Liver (tissue), 9 donors: ENCODE results near the gene ERVK3-1. TPM values are rescaled to one million over a fixed set of nuclear protein-coding genes. Genes with fewer than 3 reads are reported as not detected.

Source experiments
- DNase-seq: peaks from one replicate; pipeline ENCODE4 v3.0.0-alpha.2; 2017; ENCODE audit warnings: low spot score
- H3K27ac ChIP-seq, 2 donors: one replicate each; pipeline ENCODE4 v1.7.0; 2013; ENCODE audit warnings: inconsistent platforms in 2 of 2, low read length in 2 of 2, control low read depth in 1 of 2, low read depth in 1 of 2, mild to moderate bottlenecking in 1 of 2
- H3K27me3 ChIP-seq, 4 donors: one replicate each; pipeline versions ENCODE4 v1.6.1 to v1.7.0; 2013; ENCODE audit warnings: low read length in 3 of 4, inconsistent platforms in 1 of 4, mild to moderate bottlenecking in 1 of 4, moderate library complexity in 1 of 4; ENCODE audit not compliant: control insufficient read depth in 4 of 4, insufficient read depth in 4 of 4
- H3K36me3 ChIP-seq, 4 donors: one replicate each; pipeline versions ENCODE4 v1.6.1 to v1.7.0; 2013; ENCODE audit warnings: low read length in 3 of 4, mild to moderate bottlenecking in 3 of 4, low read depth in 1 of 4, moderate library complexity in 1 of 4; ENCODE audit not compliant: control insufficient read depth in 4 of 4, insufficient read depth in 3 of 4
- H3K4me1 ChIP-seq, 4 donors: one replicate each; pipeline versions ENCODE4 v1.6.1 to v1.7.0; 2013; ENCODE audit warnings: low read length in 3 of 4, mild to moderate bottlenecking in 3 of 4, moderate library complexity in 1 of 4; ENCODE audit not compliant: control insufficient read depth in 4 of 4, insufficient read depth in 4 of 4
- H3K4me3 ChIP-seq, 3 donors: one replicate each; pipeline versions ENCODE4 v1.6.1 to v1.7.0; 2013; ENCODE audit warnings: low read length in 3 of 3, control low read depth in 1 of 3, low read depth in 1 of 3, mild to moderate bottlenecking in 1 of 3
- H3K9ac ChIP-seq, 2 donors: one replicate each; pipeline ENCODE4 v1.7.0; 2013; ENCODE audit warnings: low read length in 2 of 2, mild to moderate bottlenecking in 2 of 2, moderate library complexity in 2 of 2, control low read depth in 1 of 2, low read depth in 1 of 2
- H3K9me3 ChIP-seq, 4 donors: one replicate each; pipeline versions ENCODE4 v1.6.1 to v1.7.0; 2013; ENCODE audit warnings: low read length in 3 of 4; ENCODE audit not compliant: control insufficient read depth in 4 of 4
- ATF3 ChIP-seq: IDR thresholded peaks from 2 replicates; pipeline ENCODE4 v1.6.1; 2016; ENCODE audit warnings: antibody characterized with exemption
- CTCF ChIP-seq: fragments of 150-350 bp; IDR thresholded peaks from 2 replicates; pipeline ENCODE4 v1.5.1; 2017; ENCODE audit warnings: improper control_type of control experiment, low read depth, low read length; ENCODE audit not compliant: missing input control
- EGR1 ChIP-seq, 2 donors: IDR thresholded peaks; 2 replicates each; pipeline ENCODE4 v1.6.1; 2016 to 2018; ENCODE audit warnings: antibody characterized with exemption in 2 of 2, low read depth in 2 of 2
- FOXA1 ChIP-seq: IDR thresholded peaks from 2 replicates; pipeline ENCODE4 v1.6.1; 2016; ENCODE audit warnings: antibody characterized with exemption
- FOXA2 ChIP-seq: IDR thresholded peaks from 2 replicates; pipeline ENCODE4 v1.6.1; 2016; ENCODE audit warnings: antibody characterized with exemption
- GABPA ChIP-seq, 2 donors: IDR thresholded peaks in 1 of 2; conservative IDR thresholded peaks in 1 of 2; 2 replicates each; pipeline ENCODE4 v1.6.1; 2016; ENCODE audit warnings: antibody characterized with exemption in 2 of 2, mild to moderate bottlenecking in 1 of 2, moderate library complexity in 1 of 2
- HNF4A ChIP-seq, 2 donors: conservative IDR thresholded peaks; 2 replicates each; pipeline ENCODE4 v1.6.1; 2016; ENCODE audit warnings: antibody characterized with exemption in 2 of 2, mild to moderate bottlenecking in 2 of 2
- HNF4G ChIP-seq: IDR thresholded peaks from 2 replicates; pipeline ENCODE4 v1.6.1; 2016; ENCODE audit warnings: antibody characterized with exemption
- JUND ChIP-seq, 2 donors: IDR thresholded peaks; 2 replicates each; pipeline ENCODE4 v1.6.1; 2016; ENCODE audit warnings: antibody characterized with exemption in 2 of 2
- MAX ChIP-seq: IDR thresholded peaks from 2 replicates; pipeline ENCODE4 v1.6.1; 2016; ENCODE audit warnings: antibody characterized with exemption
- NR2F2 ChIP-seq: IDR thresholded peaks from 2 replicates; pipeline ENCODE4 v1.6.1; 2016; ENCODE audit warnings: antibody characterized with exemption
- RAD21 ChIP-seq, 2 donors: IDR thresholded peaks; 2 replicates each; pipeline ENCODE4 v1.6.1; 2016; ENCODE audit warnings: antibody characterized with exemption in 2 of 2, mild to moderate bottlenecking in 2 of 2
- REST ChIP-seq: IDR thresholded peaks from 2 replicates; pipeline ENCODE4 v1.6.1; 2016; ENCODE audit warnings: antibody characterized with exemption, mild to moderate bottlenecking
- RXRA ChIP-seq, 2 donors: IDR thresholded peaks; 2 replicates each; pipeline ENCODE4 v1.6.1; 2017 to 2018; ENCODE audit warnings: antibody characterized with exemption in 2 of 2, mild to moderate bottlenecking in 1 of 2
- SP1 ChIP-seq: IDR thresholded peaks from 2 replicates; pipeline ENCODE4 v1.6.1; 2018; ENCODE audit warnings: antibody characterized with exemption, mild to moderate bottlenecking
- TAF1 ChIP-seq: conservative IDR thresholded peaks from 2 replicates; pipeline ENCODE4 v1.6.1; 2016; ENCODE audit warnings: antibody characterized with exemption, mild to moderate bottlenecking
- YY1 ChIP-seq: IDR thresholded peaks from 2 replicates; pipeline ENCODE4 v1.6.1; 2016; ENCODE audit warnings: antibody characterized with exemption, mild to moderate bottlenecking
- ZBTB33 ChIP-seq: IDR thresholded peaks from 2 replicates; pipeline ENCODE4 v1.6.1; 2016; ENCODE audit warnings: antibody characterized with exemption
- WGBS: extraction: QIAGEN DNeasy Blood & Tissue Kit; methylation state at CpG from one replicate; pipeline ENCODE4 v1.1.7; 2013; 5-methylcytosine and 5-hydroxymethylcytosine counted together
- polyA plus RNA-seq, 2 donors: library from polyadenylated mRNA; stranded (reverse) in 1 of 2; unstranded in 1 of 2; fragments of 200-250 nt in 1 of 2; fragments of >200 nt in 1 of 2; fragmentation: Nextera tagmentation in 1 of 2; extraction: Ambion mirVana in 1 of 2; gene quantifications; one replicate each; pipeline versions ENCODE4 v1.2.1 to v1.2.3, GENCODE V29; 2013 to 2015
- total RNA-seq, 2 donors: library from RNA; depleted of rRNA; stranded (reverse); fragments of >200 nt; gene quantifications; one replicate each; pipeline ENCODE4 v1.2.3, GENCODE V29; 2014
- donor health status: healthy.
- donor health status: healthy.
- donor health status: healthy.
- donor health status: healthy.
- donor health status: healthy.

ERVK3-1 gene
- total and polyA plus RNA-seq, 4 donors: 17.6 to 31.7 (median 24.7) TPM

GRCh38 chr19:58336820-58337219, 31.6 kb downstream of the ERVK3-1 start:
- H3K4me1 ChIP-seq: peaks cover 12 to 27% (median 21%) of the 10 kb centered on the region in 4 donors
- H3K9ac ChIP-seq: no peak overlapping the region
- no peak for DNase-seq
- TF ChIP-seq MAX (no peak), JUND (IDR thresholded peaks at IDR 0.05) (peak in 1 of 2 donors; percentile 34), FOXA2 (no peak), RAD21 (IDR thresholded peaks at IDR 0.05) (no peak), GABPA (IDR thresholded peaks at IDR 0.05 in 1 of 2, conservative IDR thresholded peaks at IDR 0.05 in 1 of 2) (peak in 1 of 2 donors; percentile 35), HNF4A (conservative IDR thresholded peaks at IDR 0.05) (peak; percentile 90 to 93), TAF1 (no peak), CTCF (no peak), SP1 (no peak), ZBTB33 (peak; percentile 14), REST (peak; percentile 23), ATF3 (no peak), FOXA1 (no peak), RXRA (IDR thresholded peaks at IDR 0.05) (peak; percentile 71 to 83), NR2F2 (peak; percentile 22), YY1 (no peak), EGR1 (IDR thresholded peaks at IDR 0.05; ENCODE audit: low read depth in 2 of 2) (no peak), HNF4G (peak; percentile 72)
- peaks cover 0 to 15% (median 12%) of the 10 kb centered on the region in 4 donors for H3K36me3 ChIP-seq
- no peaks in the 10 kb centered on the region for H3K27me3 ChIP-seq
- WGBS: 59% methylated on average over 4 of the region's 4 CpGs
- H3K4me3 ChIP-seq: no peak overlapping the region
- H3K9me3 ChIP-seq: peaks cover 0 to 3% (median 0%) of the 10 kb centered on the region in 4 donors
- peak overlapping the region; percentile 91 for H3K27ac ChIP-seq
